Measurements from ENCODE around the gene SPTBN5. TPM values are rescaled to one million over a fixed set of nuclear protein-coding genes. Genes with fewer than 3 reads are reported as not detected.
A peak's percentile ranks its signal among the peaks of the same experiment; 100 is the strongest.

SPTBN5 gene
- total RNA-seq, 2 experiments from 2014 or later, result 1.2 to 1.5 TPM

GRCh38 chr15:41817781-41818180 lies 76.1 kb downstream of the SPTBN5 start:
- peaks cover 14% of the 10 kb centered on the region for H3K36me3 Mint-ChIP-seq (ENCODE audit: low read depth)
- no peaks in the 10 kb centered on the region for H3K4me1 Mint-ChIP-seq
- no peaks in the 10 kb centered on the region for H3K9me3 Mint-ChIP-seq
- ChIA-PET CTCF (interaction anchor here (1.4 to 2.1 kb wide), 2 partner anchors 43 to 87 kb away, joined by 3 to 6 read pairs; partner anchors contain the start of gene MAPKBP1), POLR2A (no interaction called here)
- no peak for DNase-seq
- H3K27ac Mint-ChIP-seq, result no peak overlapping the region
- H3K27me3 Mint-ChIP-seq, result no peaks in the 10 kb centered on the region
- H3K4me3 Mint-ChIP-seq, result no peak overlapping the region

GRCh38 chr15:41817327-41817726 lies 76.5 kb downstream of the SPTBN5 start:
- peaks cover under 1% of the 10 kb centered on the region for H3K4me1 Mint-ChIP-seq
- ChIA-PET POLR2A (no interaction called here), CTCF (interaction anchor here (1.4 to 2.1 kb wide), 2 partner anchors 43 to 87 kb away, joined by 3 to 6 read pairs; partner anchors contain the start of gene MAPKBP1)
- H3K4me3 Mint-ChIP-seq, result no peak overlapping the region
- H3K36me3 Mint-ChIP-seq (ENCODE audit: low read depth), result peaks cover 11% of the 10 kb centered on the region
- H3K27me3 Mint-ChIP-seq, result no peaks in the 10 kb centered on the region
- DNase-seq, result no peak
- no peaks in the 10 kb centered on the region for H3K9me3 Mint-ChIP-seq
- H3K27ac Mint-ChIP-seq, result no peak overlapping the region

GRCh38 chr15:41816788-41817187 lies 77.1 kb downstream of the SPTBN5 start:
- Mint-ChIP-seq H3K27me3 (no peaks in the 10 kb centered on the region), H3K4me1 (peaks cover 5% of the 10 kb centered on the region), H3K4me3 (no peak overlapping the region), H3K9me3 (no peaks in the 10 kb centered on the region), H3K27ac (no peak overlapping the region), H3K36me3 (ENCODE audit: low read depth) (peaks cover 11% of the 10 kb centered on the region)
- DNase-seq, result no peak
- POLR2A ChIA-PET, result no interaction called here
- CTCF ChIA-PET, result interaction anchor here (1.4 to 2.1 kb wide), 2 partner anchors 42 to 88 kb away, joined by 3 to 6 read pairs; partner anchors contain the start of gene MAPKBP1

- H3K4me3 Mint-ChIP-seq, result no peak overlapping the region
- ChIA-PET POLR2A (no interaction called here), CTCF (interaction anchor here (0.5 to 15.7 kb wide), 2 partner anchors 38 to 349 kb away, joined by 3 to 166 read pairs; partner anchors contain the start of gene MAPKBP1)
- H3K4me1 Mint-ChIP-seq, result peaks cover 26% of the 10 kb centered on the region
- H3K27me3 Mint-ChIP-seq, result no peaks in the 10 kb centered on the region
- no peak overlapping the region for H3K27ac Mint-ChIP-seq
- H3K36me3 Mint-ChIP-seq (ENCODE audit: low read depth), result peaks cover 8% of the 10 kb centered on the region
- H3K9me3 Mint-ChIP-seq, result no peaks in the 10 kb centered on the region
- no peak for DNase-seq
These were observed 79.3 kb downstream of the SPTBN5 start for GRCh38 chr15:41814534-41814933.

- peaks cover 6% of the 10 kb centered on the region for H3K36me3 Mint-ChIP-seq (ENCODE audit: low read depth)
- CTCF ChIA-PET, result interaction anchor here (1.2 to 15.7 kb wide), 6 partner anchors 12 to 117 kb away, joined by 3 to 166 read pairs (median 5); partner anchors contain the start of gene MAPKBP1
- DNase-seq, result no peak
- no peaks in the 10 kb centered on the region for H3K27me3 Mint-ChIP-seq
- POLR2A ChIA-PET, result no interaction called here
- H3K9me3 Mint-ChIP-seq, result no peaks in the 10 kb centered on the region
- H3K4me3 Mint-ChIP-seq, result no peak overlapping the region
- H3K27ac Mint-ChIP-seq, result no peak overlapping the region
- H3K4me1 Mint-ChIP-seq, result peaks cover 30% of the 10 kb centered on the region
These were observed 80.4 kb downstream of the SPTBN5 start for GRCh38 chr15:41813426-41813825.

- CTCF ChIA-PET, result interaction anchor here (1.2 to 15.7 kb wide), 11 partner anchors 7 to 258 kb away, joined by 3 to 166 read pairs (median 4); partner anchors contain the start of gene MAPKBP1
- Mint-ChIP-seq H3K27me3 (no peaks in the 10 kb centered on the region), H3K4me3 (no peak overlapping the region), H3K36me3 (ENCODE audit: low read depth) (peaks cover 6% of the 10 kb centered on the region), H3K9me3 (no peaks in the 10 kb centered on the region), H3K4me1 (peaks cover 30% of the 10 kb centered on the region), H3K27ac (no peak overlapping the region)
- DNase-seq, result no peak
- POLR2A ChIA-PET, result no interaction called here
These were observed 81.0 kb downstream of the SPTBN5 start for GRCh38 chr15:41812820-41813375.

- H3K4me3 Mint-ChIP-seq, result no peak overlapping the region
- H3K9me3 Mint-ChIP-seq, result no peaks in the 10 kb centered on the region
- ChIA-PET CTCF (interaction anchor here (0.6 to 15.7 kb wide), 19 partner anchors 8 to 346 kb away, joined by 3 to 166 read pairs (median 4); partner anchors contain the start of gene MAPKBP1), POLR2A (interaction anchor here (0.9 kb wide), 1 partner anchor 37 kb away, joined by 3 read pairs; the partner anchor contains the start of gene MAPKBP1)
- no peaks in the 10 kb centered on the region for H3K27me3 Mint-ChIP-seq
- H3K27ac Mint-ChIP-seq, result peak overlapping the region; percentile 1
- DNase-seq, result peak; percentile 77
- peaks cover 30% of the 10 kb centered on the region for H3K4me1 Mint-ChIP-seq
- H3K36me3 Mint-ChIP-seq (ENCODE audit: low read depth), result no peaks in the 10 kb centered on the region
These were observed 82.2 kb downstream of the SPTBN5 start for GRCh38 chr15:41811432-41812195.

GRCh38 chr15:41810651-41811431 lies 83.0 kb downstream of the SPTBN5 start:
- Mint-ChIP-seq H3K4me1 (peaks cover 30% of the 10 kb centered on the region), H3K9me3 (no peaks in the 10 kb centered on the region), H3K27me3 (no peaks in the 10 kb centered on the region), H3K36me3 (ENCODE audit: low read depth) (no peaks in the 10 kb centered on the region), H3K27ac (peak overlapping the region; percentile 42), H3K4me3 (no peak overlapping the region)
- DNase-seq, result no peak
- POLR2A ChIA-PET, result interaction anchor here (0.9 kb wide), 1 partner anchor 37 kb away, joined by 3 read pairs; the partner anchor contains the start of gene MAPKBP1
- CTCF ChIA-PET, result interaction anchor here (0.5 to 15.7 kb wide), 17 partner anchors 9 to 488 kb away, joined by 3 to 166 read pairs (median 3); partner anchors contain the start of genes MAPKBP1 and PLA2G4B

- H3K27ac Mint-ChIP-seq, result no peak overlapping the region
- no peak overlapping the region for H3K4me3 Mint-ChIP-seq
- H3K9me3 Mint-ChIP-seq, result no peaks in the 10 kb centered on the region
- ChIA-PET POLR2A (interaction anchor here (1.2 kb wide), 1 partner anchor 36 kb away, joined by 3 read pairs; no protein-coding TSS in a partner anchor), CTCF (interaction anchor here (0.6 to 15.7 kb wide), 6 partner anchors 17 to 279 kb away, joined by 3 to 166 read pairs (median 4); partner anchors contain the start of genes MAPKBP1 and PLA2G4B)
- H3K36me3 Mint-ChIP-seq (ENCODE audit: low read depth), result no peaks in the 10 kb centered on the region
- DNase-seq, result no peak
- H3K4me1 Mint-ChIP-seq, result peaks cover 34% of the 10 kb centered on the region
- no peaks in the 10 kb centered on the region for H3K27me3 Mint-ChIP-seq
These were observed 84.2 kb downstream of the SPTBN5 start for GRCh38 chr15:41809526-41810220.

GRCh38 chr15:41809121-41809520 lies 84.7 kb downstream of the SPTBN5 start:
- Mint-ChIP-seq H3K27ac (no peak overlapping the region), H3K4me1 (peaks cover 35% of the 10 kb centered on the region), H3K4me3 (no peak overlapping the region), H3K27me3 (no peaks in the 10 kb centered on the region), H3K9me3 (no peaks in the 10 kb centered on the region), H3K36me3 (ENCODE audit: low read depth) (no peaks in the 10 kb centered on the region)
- no peak for DNase-seq
- ChIA-PET CTCF (interaction anchor here (0.6 to 15.7 kb wide), 3 partner anchors 33 to 145 kb away, joined by 3 to 166 read pairs (median 6); partner anchors contain the start of gene MAPKBP1), POLR2A (interaction anchor here (1.2 kb wide), 1 partner anchor 36 kb away, joined by 3 read pairs; no protein-coding TSS in a partner anchor)

- Mint-ChIP-seq H3K4me3 (no peak overlapping the region), H3K4me1 (peaks cover 27% of the 10 kb centered on the region), H3K27me3 (no peaks in the 10 kb centered on the region), H3K9me3 (no peaks in the 10 kb centered on the region), H3K27ac (no peak overlapping the region), H3K36me3 (ENCODE audit: low read depth) (peaks cover 3% of the 10 kb centered on the region)
- ChIA-PET POLR2A (no interaction called here), CTCF (interaction anchor here (1.0 to 15.7 kb wide), 4 partner anchors 14 to 30 kb away, joined by 3 to 166 read pairs (median 4); partner anchors contain the start of gene MAPKBP1)
- DNase-seq, result no peak
These were observed 87.3 kb downstream of the SPTBN5 start for GRCh38 chr15:41806291-41807181.
